SH-SY5Y (cell line): ENCODE measurements around the gene EFHC1.

ENCODE experiments used
- GATA2 ChIP-seq: IDR thresholded peaks from 2 replicates; pipeline ENCODE4 v1.6.1; 2011; ENCODE audit warnings: mild to moderate bottlenecking, low read depth, low read length
- GATA3 ChIP-seq: IDR thresholded peaks from 2 replicates; pipeline ENCODE4 v1.6.1; 2011; ENCODE audit warnings: low read depth, mild to moderate bottlenecking, low read length, moderate library complexity

- TF ChIP-seq GATA3 (no peak), GATA2 (no peak)
Observed at GRCh38 chr6:52376763-52377162, 43.4 kb upstream of the EFHC1 start.
